ENCODE data around the gene ZBTB37. TPM values are rescaled to one million over a fixed set of nuclear protein-coding genes. Genes with fewer than 3 reads are reported as not detected.

The ZBTB37 gene
- total and polyA plus RNA-seq, 2 experiments from 2014 or later = 0.90 to 5.6 TPM

DNA sequence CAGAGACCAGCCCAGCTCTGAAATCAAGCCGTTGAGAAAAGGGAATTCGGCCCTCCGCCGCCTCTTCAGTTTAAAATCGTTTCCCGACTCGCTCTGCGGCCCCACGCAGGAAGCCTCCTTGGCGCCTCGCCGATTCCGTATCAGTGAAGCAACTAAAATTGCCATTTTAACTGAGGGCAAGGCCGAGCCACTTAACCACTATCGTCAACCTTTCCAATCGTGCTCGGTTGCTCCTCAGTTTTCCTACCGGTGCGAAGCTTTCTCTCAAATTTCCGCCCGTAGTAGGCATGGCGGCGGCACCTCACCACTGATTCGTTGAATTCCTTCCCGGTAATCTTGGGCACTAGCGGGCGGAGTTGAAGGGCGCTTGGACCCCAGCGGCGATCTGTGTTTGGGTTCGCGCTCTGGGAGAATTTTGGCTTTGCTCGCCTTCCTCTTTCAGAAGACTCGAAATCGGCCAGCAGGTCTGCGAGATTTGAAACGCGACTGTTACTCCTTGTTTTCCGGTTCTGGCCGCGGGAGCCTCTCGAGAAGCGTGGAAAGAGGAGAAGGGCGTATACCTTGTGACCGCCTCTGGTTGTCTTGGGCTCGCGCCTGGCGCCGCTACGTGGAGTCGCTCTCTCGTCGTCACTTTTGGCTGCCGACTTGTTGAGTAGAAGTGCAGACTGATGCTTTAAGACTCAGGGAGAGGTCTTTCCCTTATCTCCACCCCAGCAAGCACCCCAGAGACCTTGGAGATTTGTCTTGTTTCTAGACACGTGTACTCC is 43.7 kb upstream of the ZBTB37 start, which contains the start of the genes CENPL and DARS2:
TSS of gene CENPL (minus strand) at position 569 of the 767 bp plus-strand sequence. CDS start 13,584 bp downstream, outside the sequence.
TSS of gene DARS2 (plus strand) at position 359 of the 767 bp plus-strand sequence. CDS start 557 bp downstream, outside the sequence.
- WGBS, 2 experiments (ENCODE audit: low coverage in 1 of 2, low lambda C conversion rate in 2 of 2, missing lambda C conversion rate in 2 of 2) = 1 to 2% methylated on average over 55 of the region's 55 CpGs
- H3K9me3 ChIP-seq (ENCODE audit: low read depth) = no peaks in the 10 kb centered on the region
- H3F3A ChIP-seq (ENCODE audit: insufficient read depth) = no peaks in the 10 kb centered on the region
- peaks cover 15% of the 10 kb centered on the region for H3K4me1 ChIP-seq (ENCODE audit: insufficient read depth)
- H3K4me2 ChIP-seq (ENCODE audit: unreplicated experiment) = peak within 1 kb of the TSS; percentile 94
- H3K27ac ChIP-seq = peak within 1 kb of the TSS; percentile 94
- peak within 1 kb of the TSS; percentile 93 for H3K4me3 ChIP-seq
- DNase-seq = peak; percentile 100
- peaks cover 45% of the 10 kb centered on the region for H3K79me2 ChIP-seq (ENCODE audit: insufficient read depth)
- no peaks in the 10 kb centered on the region for H4K20me1 ChIP-seq (ENCODE audit: insufficient read depth)
- in situ Hi-C loops (cut with MboI) = loop anchor here (25.0 kb wide), 1 partner anchor 1087 kb away; no protein-coding TSS in a partner anchor
- TF ChIP-seq EZH2 (IDR thresholded peaks at IDR 0.05; ENCODE audit: insufficient read depth, poor library complexity, severe bottlenecking) = no peak
- TF ChIP-seq EZH2phosphoT487 (IDR thresholded peaks at IDR 0.05; ENCODE audit: insufficient read depth, low read depth) = no peak
- no peaks in the 10 kb centered on the region for H3K36me3 ChIP-seq (ENCODE audit: low read depth)
- no peaks in the 10 kb centered on the region for H3K9me2 ChIP-seq (ENCODE audit: insufficient read depth)
- no peaks in the 10 kb centered on the region for H3K27me3 ChIP-seq (replicated peaks; ENCODE audit: insufficient read depth)
- peak within 1 kb of the TSS; percentile 81 for H2AFZ ChIP-seq
- peak within 1 kb of the TSS; percentile 92 for H3K9ac ChIP-seq

DNA sequence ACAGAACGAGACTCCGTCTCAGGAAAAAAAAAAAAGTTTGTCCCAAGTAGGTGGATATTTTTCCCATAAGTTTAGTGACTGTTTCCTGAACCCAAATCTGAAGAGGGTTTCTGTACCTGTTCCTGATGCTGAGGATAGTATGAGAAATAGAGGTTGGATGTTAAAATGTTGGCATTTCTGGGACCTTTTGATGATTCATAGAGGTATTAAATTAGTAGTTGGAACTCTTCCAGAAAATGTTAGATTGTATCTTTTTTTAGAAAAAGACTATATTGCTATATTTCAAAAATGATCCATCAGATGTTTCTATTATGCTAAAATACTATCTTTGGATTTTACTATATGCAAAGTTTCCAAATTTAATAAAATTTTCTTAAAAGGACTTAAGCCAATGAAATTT is 40.6 kb upstream of the ZBTB37 start:
- no peak overlapping the region for H2AFZ ChIP-seq
- H3K36me3 ChIP-seq (ENCODE audit: low read depth) = peaks cover 11% of the 10 kb centered on the region; the same call in 1 of the 2 replicates
- no peaks in the 10 kb centered on the region for H3F3A ChIP-seq (ENCODE audit: insufficient read depth)
- H3K27me3 ChIP-seq (replicated peaks; ENCODE audit: insufficient read depth) = no peaks in the 10 kb centered on the region
- no peaks in the 10 kb centered on the region for H3K9me2 ChIP-seq (ENCODE audit: insufficient read depth)
- peak; percentile 31 for DNase-seq
- no peak overlapping the region for H3K4me2 ChIP-seq (ENCODE audit: unreplicated experiment)
- peaks cover 14% of the 10 kb centered on the region for H3K79me2 ChIP-seq (ENCODE audit: insufficient read depth)
- 88% methylated on average over 2 of the region's 2 CpGs for WGBS, 2 experiments (ENCODE audit: low coverage in 1 of 2, low lambda C conversion rate in 2 of 2, missing lambda C conversion rate in 2 of 2)
- no peaks in the 10 kb centered on the region for H3K9me3 ChIP-seq (ENCODE audit: low read depth)
- H3K4me3 ChIP-seq = no peak overlapping the region
- H3K27ac ChIP-seq = no peak overlapping the region
- H4K20me1 ChIP-seq (ENCODE audit: insufficient read depth) = no peaks in the 10 kb centered on the region
- TF ChIP-seq EZH2phosphoT487 (IDR thresholded peaks at IDR 0.05; ENCODE audit: insufficient read depth, low read depth) (no peak), EZH2 (IDR thresholded peaks at IDR 0.05; ENCODE audit: insufficient read depth, poor library complexity, severe bottlenecking) (no peak)
- in situ Hi-C loops (cut with MboI) = loop anchor here (25.0 kb wide), 1 partner anchor 1090 kb away; no protein-coding TSS in a partner anchor
- peaks cover 6% of the 10 kb centered on the region; the same call in 1 of the 2 replicates for H3K4me1 ChIP-seq (ENCODE audit: insufficient read depth)
- no peak overlapping the region for H3K9ac ChIP-seq

DNA sequence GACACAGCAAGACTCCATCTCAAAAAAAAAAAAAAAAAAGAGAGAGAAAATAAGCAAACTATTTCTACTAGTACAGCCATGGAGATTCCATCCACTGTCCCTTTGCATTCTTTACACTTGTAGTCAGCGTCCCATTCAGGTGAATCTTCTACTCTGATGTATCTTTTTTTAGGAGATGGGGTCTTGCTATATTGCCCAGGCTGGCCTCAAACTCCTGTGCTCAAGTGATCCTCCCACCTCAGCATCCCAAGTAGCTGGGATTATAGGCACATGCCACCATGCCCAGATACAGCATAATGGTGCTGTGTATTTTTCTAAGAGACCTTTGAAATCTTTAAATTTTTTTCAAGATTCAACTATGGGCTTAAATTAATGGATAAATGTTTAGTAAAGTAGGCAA is 35.4 kb upstream of the ZBTB37 start:
- Histone ChIP-seq H3K27ac (no peak overlapping the region), H3K4me3 (no peak overlapping the region), H4K20me1 (ENCODE audit: insufficient read depth) (no peaks in the 10 kb centered on the region), H3K4me1 (ENCODE audit: insufficient read depth) (no peaks in the 10 kb centered on the region), H3K9me2 (ENCODE audit: insufficient read depth) (no peaks in the 10 kb centered on the region), H3K79me2 (ENCODE audit: insufficient read depth) (no peaks in the 10 kb centered on the region), H3K36me3 (ENCODE audit: low read depth) (peaks cover 26% of the 10 kb centered on the region), H3K27me3 (replicated peaks; ENCODE audit: insufficient read depth) (no peaks in the 10 kb centered on the region), H3K9ac (no peak overlapping the region), H2AFZ (no peak overlapping the region), H3K9me3 (ENCODE audit: low read depth) (no peaks in the 10 kb centered on the region), H3F3A (ENCODE audit: insufficient read depth) (no peaks in the 10 kb centered on the region), H3K4me2 (ENCODE audit: unreplicated experiment) (no peak overlapping the region)
- TF ChIP-seq EZH2 (IDR thresholded peaks at IDR 0.05; ENCODE audit: insufficient read depth, poor library complexity, severe bottlenecking) (no peak), EZH2phosphoT487 (IDR thresholded peaks at IDR 0.05; ENCODE audit: insufficient read depth, low read depth) (no peak)
- in situ Hi-C loops (cut with MboI) = loop anchor here (25.0 kb wide), 1 partner anchor 1095 kb away; no protein-coding TSS in a partner anchor
- DNase-seq = no peak
- WGBS, 2 experiments (ENCODE audit: low coverage in 1 of 2, low lambda C conversion rate in 2 of 2, missing lambda C conversion rate in 2 of 2) = 94 to 100% methylated on average over 1 of the region's 1 CpG

DNA sequence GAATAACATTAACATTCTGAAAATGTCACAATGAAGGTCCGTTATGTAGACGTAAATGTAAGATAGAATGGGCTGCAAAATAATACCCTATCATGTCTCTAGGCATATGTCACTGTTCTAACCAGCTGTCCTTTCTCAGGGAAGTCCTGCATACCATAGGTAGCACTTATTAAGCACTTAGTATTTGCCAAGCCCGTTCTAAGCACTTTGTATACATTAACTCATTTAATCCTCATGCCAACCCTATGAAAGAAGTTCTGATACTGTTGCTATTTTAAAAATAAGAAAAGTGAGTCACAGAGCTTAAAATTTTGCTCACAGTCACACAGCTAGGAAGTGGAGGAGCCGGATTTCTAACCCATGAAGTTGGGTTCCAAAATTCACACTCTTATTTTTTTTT is 16.1 kb upstream of the ZBTB37 start:
- Histone ChIP-seq H3K27ac (no peak overlapping the region), H3K36me3 (ENCODE audit: low read depth) (peaks cover 10% of the 10 kb centered on the region), H3F3A (ENCODE audit: insufficient read depth) (peaks cover 29% of the 10 kb centered on the region; the same call in 1 of the 2 replicates), H3K9me3 (ENCODE audit: low read depth) (no peaks in the 10 kb centered on the region), H2AFZ (no peak overlapping the region), H3K4me2 (ENCODE audit: unreplicated experiment) (no peak overlapping the region), H3K4me3 (no peak overlapping the region), H3K4me1 (ENCODE audit: insufficient read depth) (peaks cover 12% of the 10 kb centered on the region), H4K20me1 (ENCODE audit: insufficient read depth) (no peaks in the 10 kb centered on the region), H3K9me2 (ENCODE audit: insufficient read depth) (no peaks in the 10 kb centered on the region), H3K79me2 (ENCODE audit: insufficient read depth) (no peaks in the 10 kb centered on the region), H3K9ac (no peak overlapping the region), H3K27me3 (replicated peaks; ENCODE audit: insufficient read depth) (no peaks in the 10 kb centered on the region)
- WGBS, 2 experiments (ENCODE audit: low coverage in 1 of 2, low lambda C conversion rate in 2 of 2, missing lambda C conversion rate in 2 of 2) = 77 to 79% methylated on average over 4 of the region's 4 CpGs
- in situ Hi-C loops (cut with MboI) = no loop called here
- no peak for DNase-seq
- no peak for TF ChIP-seq EZH2 (IDR thresholded peaks at IDR 0.05; ENCODE audit: insufficient read depth, poor library complexity, severe bottlenecking)

All from GM23248 (cell line).